GM12878 (cell line): Measurements from ENCODE around the gene RHNO1. TPM values are rescaled to one million over a fixed set of nuclear protein-coding genes. Genes with fewer than 3 reads are reported as not detected.
A peak's percentile ranks its signal among the peaks of the same experiment; 100 is the strongest.

Source experiments
- ATAC-seq: fragments of 200-7000 bp; cut with Tn5 transposase; 3 replicates; pipeline ENCODE4 v1.9.1; 2020; ENCODE audit warnings: mild to moderate bottlenecking, moderate library complexity
- BruUV-seq: library from RNA; stranded (reverse); fragments of 400-500 nt; replicated peaks from 2 replicates; lab custom pipeline; 2021; lab: Mats Ljungman, UMichigan
- CTCF ChIA-PET: fragments of 300-600 bp; sonication (Branson Sonifier 250); formaldehyde crosslinking; extraction: SDS; loops from one replicate; lab custom pipeline; 2021; ENCODE audit warnings: inconsistent platforms; lab: Yijun Ruan, JAX
- POLR2A ChIA-PET: fragments of 350-600 bp; formaldehyde crosslinking; extraction: SDS; loops from one replicate; lab custom pipeline; 2021; ENCODE audit warnings: inconsistent platforms; lab: Charles Lee
- RAD21 ChIA-PET: fragments of 300-600 bp; sonication (Branson Sonifier 250); formaldehyde crosslinking; loops from one replicate; lab custom pipeline; 2023; ENCODE audit warnings: antibody characterized with exemption; ENCODE audit not compliant: unreplicated experiment; lab: Charles Lee
- SMC1A ChIA-PET: fragments of 300-600 bp; sonication (Branson Sonifier 250); formaldehyde crosslinking; loops from one replicate; lab custom pipeline; 2023; ENCODE audit not compliant: unreplicated experiment, uncharacterized antibody; lab: Charles Lee
- DNase-seq: peaks from one replicate; pipeline ENCODE4 v3.0.0-alpha.2; 2011; ENCODE audit warnings: low read depth, low spot score
- FAIRE-seq: peaks from 3 replicates; lab custom pipeline; 2011; peaks lifted over from hg19 to GRCh38; lab: Jason Lieb, UNC
- H2AFZ ChIP-seq: 2 replicates; pipeline ENCODE4 v1.6.0; 2011; ENCODE audit warnings: low read depth, low read length, control low read depth; ENCODE audit not compliant: control insufficient read depth
- H3K27ac ChIP-seq: 2 replicates; pipeline ENCODE4 v1.5.1; 2011; ENCODE audit warnings: control low read depth; ENCODE audit not compliant: control insufficient read depth, insufficient read depth
- H3K27me3 ChIP-seq, 2 experiments: replicated peaks in 1 of 2; 2 replicates each; pipeline versions ENCODE4 v1.6.0 to v1.6.1; 2011; ENCODE audit warnings: low read length in 1 of 2; ENCODE audit not compliant: control insufficient read depth in 2 of 2, insufficient read depth in 2 of 2
- H3K36me3 ChIP-seq, 2 experiments: 2 replicates each; pipeline ENCODE4 v1.5.1; 2011; ENCODE audit warnings: low read length in 1 of 2; ENCODE audit not compliant: control insufficient read depth in 2 of 2, insufficient read depth in 2 of 2
- H3K4me1 ChIP-seq: 2 replicates; pipeline ENCODE4 v1.6.1; 2011; ENCODE audit warnings: mild to moderate bottlenecking, low read length, moderate library complexity, mixed read lengths; ENCODE audit not compliant: control insufficient read depth, insufficient read depth
- H3K4me2 ChIP-seq: 2 replicates; pipeline ENCODE4 v1.6.0; 2011; ENCODE audit warnings: control low read depth; ENCODE audit not compliant: control insufficient read depth, insufficient read depth
- H3K4me3 ChIP-seq: fragments of 200-600 bp; sonication (generic); 2 replicates; pipeline ENCODE4 v1.5.1; 2016
- H3K79me2 ChIP-seq: 2 replicates; pipeline ENCODE4 v1.6.0; 2011; ENCODE audit warnings: low read length; ENCODE audit not compliant: control insufficient read depth, insufficient read depth
- H3K9ac ChIP-seq: 2 replicates; pipeline ENCODE4 v1.8.0; 2011; ENCODE audit warnings: low read length, control low read depth, mixed read lengths; ENCODE audit not compliant: control insufficient read depth, insufficient read depth
- H3K9me3 ChIP-seq: replicated peaks from 3 replicates; pipeline ENCODE4 v1.5.1; 2011; ENCODE audit warnings: mild to moderate bottlenecking, low read length; ENCODE audit not compliant: control insufficient read depth, insufficient read depth
- H4K20me1 ChIP-seq: 2 replicates; pipeline ENCODE4 v1.6.0; 2011; ENCODE audit not compliant: control insufficient read depth, insufficient read depth
- HDAC6 ChIP-seq: fragments of 200-600 bp; sonication (generic); IDR thresholded peaks from one replicate; pipeline ENCODE4 v1.8.0; 2017; ENCODE audit warnings: antibody characterized with exemption; ENCODE audit not compliant: unreplicated experiment
- SUPT20H ChIP-seq: IDR thresholded peaks from 2 replicates; pipeline ENCODE4 v1.6.1; 2011; ENCODE audit warnings: low read depth, mild to moderate bottlenecking, low read length, moderate library complexity, borderline replicate concordance; ENCODE audit not compliant: control insufficient read depth
- TARDBP ChIP-seq: IDR thresholded peaks from 2 replicates; pipeline ENCODE4 v1.6.1; 2016; ENCODE audit warnings: borderline replicate concordance
- WGBS: methylation state at CpG from one replicate; pipeline ENCODE4 v1.1.6; 2016; ENCODE audit warnings: low lambda C conversion rate; ENCODE audit not compliant: insufficient replicate concordance, insufficient coverage; ENCODE audit errors: missing lambda C conversion rate; 5-methylcytosine and 5-hydroxymethylcytosine counted together
- in situ Hi-C: fragments of 300-500 bp; cut with MboI; formaldehyde crosslinking; loops from 9 replicates; pipeline ENCODE4 v1.14.3; 2018; ENCODE audit warnings: mixed read lengths
- intact Hi-C: fragments of 100-400 bp; cut with micrococcal nuclease; formaldehyde crosslinking; loops from one replicate; pipeline ENCODE4 v1.14.2; 2022; ENCODE audit not compliant: unreplicated experiment
- polyA plus RNA-seq, 11 experiments: library from polyadenylated mRNA; depleted of rRNA in 4 of 11; unstranded in 6 of 11; stranded (reverse) in 5 of 11; fragments of >200 nt; fragmentation: Nextera tagmentation in 4 of 11; fragmentation: Illumina TruSeq in 1 of 11; extraction: Ambion mirVana in 4 of 11; extraction: Trizol in 1 of 11; gene quantifications; 1 replicate in 1 of 11; 2 replicates in 10 of 11; pipeline versions ENCODE4 v1.2.1 to v1.2.3, GENCODE V29; 2011 to 2016; ENCODE audit warnings: inconsistent platforms in 2 of 11, missing spikeins in 2 of 11, low read depth in 1 of 11
- total RNA-seq, 4 experiments: library from RNA; depleted of rRNA in 3 of 4; stranded (reverse); fragments of >200 nt in 3 of 4; fragmentation: Illumina TruSeq in 1 of 4; extraction: Trizol in 1 of 4; gene quantifications; 2 replicates each; pipeline versions ENCODE4 v1.2.1 to v1.2.3, GENCODE V29; 2013 to 2021
- TF ChIP-seq, protein P1 (sequence below), 3 experiments: IDR thresholded peaks in 2 of 3; conservative IDR thresholded peaks in 1 of 3; 2 replicates each; pipeline ENCODE4 v1.5.1; 2011; ENCODE audit warnings: low read depth in 3 of 3, low read length in 3 of 3, mild to moderate bottlenecking in 3 of 3, control low read depth in 2 of 3, moderate library complexity in 2 of 3, inconsistent platforms in 1 of 3, mixed read lengths in 1 of 3; ENCODE audit not compliant: control insufficient read depth in 2 of 3, insufficient read depth in 1 of 3; ENCODE audit errors: extremely low read depth in 1 of 3
- TF ChIP-seq, protein P2 (sequence below): fragments of 450-650 bp; IDR thresholded peaks from 2 replicates; pipeline ENCODE4 v1.6.1; 2016; ENCODE audit warnings: mild to moderate bottlenecking

RHNO1 gene
- total and polyA plus RNA-seq, 10 of the 15 experiments (the other 5 are each of a cell fraction or from before 2014, with no cell fraction given) = 27.9 to 91.6 (median 49.3) TPM

DNA sequence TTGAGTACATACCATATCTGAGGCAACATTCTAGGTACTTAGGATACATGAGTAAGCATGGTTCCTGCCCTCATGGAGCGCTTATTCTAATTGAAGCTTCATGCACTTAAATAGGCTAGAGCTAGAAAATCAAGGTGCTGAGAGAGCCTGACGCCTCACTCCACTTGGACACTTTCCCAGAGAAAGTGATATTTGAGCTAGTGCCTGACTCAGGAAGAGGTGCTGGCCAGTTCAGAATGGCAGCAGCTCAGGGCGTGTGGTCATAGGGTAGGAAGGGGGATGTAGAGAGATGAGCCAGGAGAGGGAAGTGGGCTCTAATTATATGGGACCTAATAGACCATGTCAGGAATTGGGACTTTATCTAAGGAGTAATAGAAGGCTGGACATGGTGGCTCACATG is 47.0 kb downstream of the RHNO1 start:
- Histone ChIP-seq H3K4me3 (no peak overlapping the region), H3K27ac (no peak overlapping the region), H3K27me3 (no peaks in the 10 kb centered on the region), H3K36me3 (peaks cover 0 to 2% of the 10 kb centered on the region in 2 experiments; a peak in 1 of 4 replicates), H3K9me3 (no peaks in the 10 kb centered on the region), H4K20me1 (no peaks in the 10 kb centered on the region), H3K79me2 (no peaks in the 10 kb centered on the region), H2AFZ (no peak overlapping the region), H3K9ac (no peak overlapping the region), H3K4me2 (no peak overlapping the region)
- 94% methylated on average over 3 of the region's 3 CpGs for WGBS
- RAD21 ChIA-PET = no interaction called here
- BruUV-seq = no TSS peak
- DNase-seq (no peak), ATAC-seq (no peak)
- CTCF ChIA-PET = interaction anchor here (1.4 kb wide), 1 partner anchor 14 kb away, joined by 3 read pairs; no protein-coding TSS in a partner anchor
- SMC1A ChIA-PET = interaction anchor here (0.6 kb wide), 2 partner anchors 24 to 1979 kb away, joined by 3 read pairs; no protein-coding TSS in a partner anchor
- in situ Hi-C loops (no loop called here), intact Hi-C loops (no loop called here)
- POLR2A ChIA-PET = no interaction called here
- TF ChIP-seq TARDBP (no peak), HDAC6 (no peak)
- TF ChIP-seq, protein P1, sequence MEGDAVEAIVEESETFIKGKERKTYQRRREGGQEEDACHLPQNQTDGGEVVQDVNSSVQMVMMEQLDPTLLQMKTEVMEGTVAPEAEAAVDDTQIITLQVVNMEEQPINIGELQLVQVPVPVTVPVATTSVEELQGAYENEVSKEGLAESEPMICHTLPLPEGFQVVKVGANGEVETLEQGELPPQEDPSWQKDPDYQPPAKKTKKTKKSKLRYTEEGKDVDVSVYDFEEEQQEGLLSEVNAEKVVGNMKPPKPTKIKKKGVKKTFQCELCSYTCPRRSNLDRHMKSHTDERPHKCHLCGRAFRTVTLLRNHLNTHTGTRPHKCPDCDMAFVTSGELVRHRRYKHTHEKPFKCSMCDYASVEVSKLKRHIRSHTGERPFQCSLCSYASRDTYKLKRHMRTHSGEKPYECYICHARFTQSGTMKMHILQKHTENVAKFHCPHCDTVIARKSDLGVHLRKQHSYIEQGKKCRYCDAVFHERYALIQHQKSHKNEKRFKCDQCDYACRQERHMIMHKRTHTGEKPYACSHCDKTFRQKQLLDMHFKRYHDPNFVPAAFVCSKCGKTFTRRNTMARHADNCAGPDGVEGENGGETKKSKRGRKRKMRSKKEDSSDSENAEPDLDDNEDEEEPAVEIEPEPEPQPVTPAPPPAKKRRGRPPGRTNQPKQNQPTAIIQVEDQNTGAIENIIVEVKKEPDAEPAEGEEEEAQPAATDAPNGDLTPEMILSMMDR (IDR thresholded peaks at IDR 0.05 in 2 of 3, conservative IDR thresholded peaks at IDR 0.05 in 1 of 3; ENCODE audit: control insufficient read depth in 2 of 3, extremely low read depth in 1 of 3, insufficient read depth in 1 of 3, low read depth in 3 of 3, low read length in 3 of 3) = no peak
- TF ChIP-seq, all 136 proteins: peak for 0
- FAIRE-seq = no peak
- H3K4me1 ChIP-seq = no peaks in the 10 kb centered on the region

GRCh38 chr12:2925322-2925995 is 48.4 kb downstream of the RHNO1 start:
- no TSS peak for BruUV-seq
- POLR2A ChIA-PET = no interaction called here
- intact Hi-C loops = no loop called here
- no peaks in the 10 kb centered on the region for H3K4me1 ChIP-seq
- RAD21 ChIA-PET = no interaction called here
- in situ Hi-C loops = no loop called here
- CTCF ChIA-PET = interaction anchor here (1.4 kb wide), 1 partner anchor 15 kb away, joined by 3 read pairs; no protein-coding TSS in a partner anchor
- no peaks in the 10 kb centered on the region for H3K9me3 ChIP-seq
- no peak overlapping the region for H3K4me3 ChIP-seq
- H3K36me3 ChIP-seq = peaks cover 0 to 2% of the 10 kb centered on the region in 2 experiments; a peak in 1 of 4 replicates
- no peaks in the 10 kb centered on the region for H3K79me2 ChIP-seq
- FAIRE-seq = no peak
- no peak for ATAC-seq
- SMC1A ChIA-PET = no interaction called here
- no peaks in the 10 kb centered on the region for H3K27me3 ChIP-seq
- TF ChIP-seq, protein P2, sequence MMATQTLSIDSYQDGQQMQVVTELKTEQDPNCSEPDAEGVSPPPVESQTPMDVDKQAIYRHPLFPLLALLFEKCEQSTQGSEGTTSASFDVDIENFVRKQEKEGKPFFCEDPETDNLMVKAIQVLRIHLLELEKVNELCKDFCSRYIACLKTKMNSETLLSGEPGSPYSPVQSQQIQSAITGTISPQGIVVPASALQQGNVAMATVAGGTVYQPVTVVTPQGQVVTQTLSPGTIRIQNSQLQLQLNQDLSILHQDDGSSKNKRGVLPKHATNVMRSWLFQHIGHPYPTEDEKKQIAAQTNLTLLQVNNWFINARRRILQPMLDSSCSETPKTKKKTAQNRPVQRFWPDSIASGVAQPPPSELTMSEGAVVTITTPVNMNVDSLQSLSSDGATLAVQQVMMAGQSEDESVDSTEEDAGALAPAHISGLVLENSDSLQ = peak; percentile 18; the same call in 1 of the 2 replicates
- TF ChIP-seq SUPT20H = no peak
- H2AFZ ChIP-seq = no peak overlapping the region
- 18% methylated on average over 6 of the region's 6 CpGs for WGBS
- H3K4me2 ChIP-seq = no peak overlapping the region
- H4K20me1 ChIP-seq = no peaks in the 10 kb centered on the region
- no peak overlapping the region for H3K9ac ChIP-seq
- no peak overlapping the region for H3K27ac ChIP-seq
- no peak for DNase-seq
